ENCODE measurements around the gene ICAM1. TPM values are rescaled to one million over a fixed set of nuclear protein-coding genes. Genes with fewer than 3 reads are reported as not detected.
A peak's percentile ranks its signal among the peaks of the same experiment; 100 is the strongest.
"Not testable (repeated sequence)": the region's sequence is repeated elsewhere in the genome, so short reads cannot be mapped to it uniquely, and the experiment has no call there.

Gene ICAM1
- total RNA-seq, 3 donors from 2014 or later (not counting 1 experiment from before 2014, with no cell fraction given): 33.1 to 73.7 (median 56.5) TPM

GRCh38 chr19:10279737-10280442 is 9.0 kb downstream of the ICAM1 start:
- 20% methylated on average over 5 of the region's 5 CpGs for WGBS (ENCODE audit: insufficient coverage)
- Mint-ChIP-seq H3K27me3 (ENCODE audit: low read depth in 2 of 2) (no peaks in the 10 kb centered on the region), H3K4me1 (peaks cover 18 to 21% of the 10 kb centered on the region in 2 donors), H3K36me3 (peaks cover under 1% of the 10 kb centered on the region), H3K4me3 (peak overlapping the region; percentile 56), H3K27ac (peak overlapping the region; percentile 75 to 84), H3K9me3 (no peaks in the 10 kb centered on the region)
- Histone ChIP-seq H3K36me3 (ENCODE audit: control insufficient read depth, insufficient read depth, low read length) (peaks cover 37% of the 10 kb centered on the region), H3K27me3 (ENCODE audit: control insufficient read depth, insufficient read depth, low read length) (no peaks in the 10 kb centered on the region), H3K4me1 (ENCODE audit: control insufficient read depth, insufficient read depth, low read length) (peaks cover 28% of the 10 kb centered on the region), H3K27ac (ENCODE audit: low read length) (peak overlapping the region; percentile 47), H3K9me3 (ENCODE audit: control insufficient read depth, insufficient read depth, low read length) (no peaks in the 10 kb centered on the region), H3K4me3 (ENCODE audit: low read length) (no peak overlapping the region)
- ATAC-seq: peak; percentile 48 to 62 (median 59)
- intact Hi-C loops (cut with micrococcal nuclease): no loop called here
- DNase-seq: no peak
- no peak for TF ChIP-seq CTCF (IDR thresholded peaks at IDR 0.05)

- H3K36me3 ChIP-seq (ENCODE audit: control insufficient read depth, insufficient read depth, low read length): peaks cover 38% of the 10 kb centered on the region
- H3K27ac ChIP-seq (ENCODE audit: low read length); H3K4me3 ChIP-seq (ENCODE audit: low read length); intact Hi-C loops (cut with micrococcal nuclease); H3K27me3 Mint-ChIP-seq (ENCODE audit: low read depth in 2 of 2); H3K27ac Mint-ChIP-seq; H3K9me3 ChIP-seq (ENCODE audit: control insufficient read depth, insufficient read depth, low read length); ATAC-seq; H3K36me3 Mint-ChIP-seq; H3K27me3 ChIP-seq (ENCODE audit: control insufficient read depth, insufficient read depth, low read length); H3K9me3 Mint-ChIP-seq; DNase-seq: not testable (repeated sequence)
- WGBS (ENCODE audit: insufficient coverage): 98% methylated on average over 5 of the region's 5 CpGs
- H3K4me1 ChIP-seq (ENCODE audit: control insufficient read depth, insufficient read depth, low read length): peaks cover 42% of the 10 kb centered on the region
- peak overlapping the region; percentile 37 for H3K4me3 Mint-ChIP-seq
- peaks cover 26 to 28% of the 10 kb centered on the region in 2 donors for H3K4me1 Mint-ChIP-seq
These were observed 11.1 kb downstream of the ICAM1 start for GRCh38 chr19:10282043-10282442.

GRCh38 chr19:10283301-10284064 is 12.6 kb downstream of the ICAM1 start:
- Histone ChIP-seq H3K4me1 (ENCODE audit: control insufficient read depth, insufficient read depth, low read length) (peaks cover 53% of the 10 kb centered on the region), H3K9me3 (ENCODE audit: control insufficient read depth, insufficient read depth, low read length) (no peaks in the 10 kb centered on the region), H3K36me3 (ENCODE audit: control insufficient read depth, insufficient read depth, low read length) (peaks cover 31% of the 10 kb centered on the region), H3K4me3 (ENCODE audit: low read length) (no peak overlapping the region), H3K27me3 (ENCODE audit: control insufficient read depth, insufficient read depth, low read length) (peaks cover 14% of the 10 kb centered on the region), H3K27ac (ENCODE audit: low read length) (no peak overlapping the region)
- Mint-ChIP-seq H3K9me3 (no peaks in the 10 kb centered on the region), H3K4me3 (no peak overlapping the region), H3K27me3 (ENCODE audit: low read depth in 2 of 2) (peaks cover 0 to 8% of the 10 kb centered on the region in 2 donors), H3K4me1 (peaks cover 37% of the 10 kb centered on the region in 2 donors), H3K36me3 (peaks cover 10% of the 10 kb centered on the region), H3K27ac (peak overlapping the region in 1 of 2 donors; percentile 41)
- no peak for ATAC-seq
- DNase-seq: no peak
- 92% methylated on average over 21 of the region's 23 CpGs for WGBS (ENCODE audit: insufficient coverage)
- intact Hi-C loops (cut with micrococcal nuclease): no loop called here
- no peak for TF ChIP-seq CTCF (IDR thresholded peaks at IDR 0.05)

All from natural killer cell (primary cell).